GM18526 (cell line): ENCODE results near the gene CCL17.

ENCODE experiments used
- POLR2A ChIP-seq: IDR thresholded peaks from 3 replicates; pipeline ENCODE4 v1.6.1; 2011; ENCODE audit not compliant: insufficient read length; ENCODE audit errors: extremely low read depth

Gene CCL17

GRCh38 chr16:57386381-57386951 lies 18.1 kb upstream of the CCL17 start:
- TF ChIP-seq POLR2A = no peak

GRCh38 chr16:57387598-57388354 lies 16.8 kb upstream of the CCL17 start:
- no peak for TF ChIP-seq POLR2A

DNA sequence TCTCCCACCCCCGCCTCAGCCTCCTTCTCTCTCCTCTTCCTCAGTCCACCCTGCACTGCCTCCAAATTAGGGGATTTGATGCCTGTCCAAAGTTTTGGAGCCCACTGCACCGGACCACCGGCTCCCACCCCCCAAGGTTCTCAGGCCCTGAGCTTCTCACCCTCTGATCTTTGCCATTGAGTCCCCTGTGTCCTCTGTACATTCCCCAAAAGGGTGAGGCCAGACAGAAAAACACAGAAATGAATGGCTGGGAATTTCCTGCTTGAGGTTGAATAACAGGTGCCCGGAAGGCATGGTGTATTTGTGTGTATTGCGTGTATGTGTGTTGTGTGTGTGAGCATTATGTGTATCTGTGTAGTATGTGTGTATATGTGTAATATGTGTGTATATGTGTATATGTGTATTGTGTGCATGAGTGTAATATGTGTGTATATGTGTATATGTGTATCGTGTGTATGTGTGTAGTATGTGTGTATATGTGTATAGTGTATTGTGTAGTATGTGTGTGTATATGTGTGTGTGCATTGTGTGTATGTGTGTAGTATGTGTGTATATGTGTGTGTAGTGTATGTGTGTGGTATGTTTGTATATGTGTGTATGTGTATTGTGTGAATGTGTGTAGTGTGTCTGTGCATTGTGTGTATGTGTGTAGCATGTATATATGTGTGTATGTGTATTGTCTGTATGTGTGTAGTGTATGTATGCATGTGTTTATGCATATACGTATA lies 16.0 kb upstream of the CCL17 start:
- no peak for TF ChIP-seq POLR2A

- no peak for TF ChIP-seq POLR2A
Measured at GRCh38 chr16:57389087-57389468, 15.5 kb upstream of the CCL17 start.

DNA sequence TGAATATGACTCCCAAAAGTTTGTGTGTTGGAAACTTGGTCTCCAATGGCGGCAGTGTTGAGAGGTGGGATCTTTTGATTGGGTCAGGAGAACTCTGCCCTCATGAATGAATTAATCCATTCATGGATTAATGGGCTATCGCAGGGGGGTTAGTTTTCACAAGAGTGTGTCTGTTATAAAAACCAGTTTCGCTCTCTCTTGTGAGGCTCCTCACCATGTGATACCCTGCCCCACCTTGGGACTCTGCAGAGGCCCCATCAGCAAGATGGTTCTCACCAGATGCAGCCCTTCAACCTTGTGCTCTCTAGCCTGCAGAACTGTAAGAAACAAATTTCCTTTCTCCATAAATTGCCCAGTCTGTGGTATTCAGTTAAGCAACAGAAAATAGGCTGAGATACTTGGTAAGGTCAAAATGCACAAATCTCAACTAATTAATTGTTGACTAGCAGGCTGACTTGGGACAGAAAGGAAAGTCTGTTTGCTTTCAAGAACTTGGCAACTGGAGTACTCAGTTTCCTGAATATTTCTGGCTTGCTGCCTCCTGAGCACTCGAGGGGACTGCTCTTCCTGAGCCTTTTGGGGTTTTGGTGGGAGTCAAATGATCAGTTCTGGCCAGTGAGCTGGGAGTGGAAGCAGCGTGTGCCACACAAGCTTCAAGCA lies 13.8 kb upstream of the CCL17 start:
- no peak for TF ChIP-seq POLR2A

- TF ChIP-seq POLR2A = no peak
Measured at GRCh38 chr16:57391300-57391699, 13.3 kb upstream of the CCL17 start.

DNA sequence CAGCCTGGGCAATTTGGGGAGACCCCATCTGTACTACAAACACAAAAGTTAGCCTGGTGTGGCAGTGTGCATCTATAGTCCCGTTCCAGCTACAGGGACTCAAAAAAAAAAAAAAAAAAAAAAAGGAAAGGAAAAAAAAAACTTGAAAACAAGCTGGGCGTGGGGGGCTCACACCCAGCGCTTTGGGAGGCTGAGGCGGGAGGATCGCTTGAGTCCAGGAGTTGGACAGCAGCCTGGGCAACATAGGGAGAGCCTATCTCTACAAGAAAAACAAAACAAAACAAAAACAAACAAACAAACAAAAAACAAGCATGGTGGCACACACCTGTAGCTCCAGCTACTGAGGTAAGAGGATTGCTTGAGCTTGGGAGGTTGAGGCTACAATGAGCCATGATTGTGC lies 12.9 kb upstream of the CCL17 start:
- TF ChIP-seq POLR2A = no peak

GRCh38 chr16:57392694-57393093 lies 11.9 kb upstream of the CCL17 start:
- no peak for TF ChIP-seq POLR2A

DNA sequence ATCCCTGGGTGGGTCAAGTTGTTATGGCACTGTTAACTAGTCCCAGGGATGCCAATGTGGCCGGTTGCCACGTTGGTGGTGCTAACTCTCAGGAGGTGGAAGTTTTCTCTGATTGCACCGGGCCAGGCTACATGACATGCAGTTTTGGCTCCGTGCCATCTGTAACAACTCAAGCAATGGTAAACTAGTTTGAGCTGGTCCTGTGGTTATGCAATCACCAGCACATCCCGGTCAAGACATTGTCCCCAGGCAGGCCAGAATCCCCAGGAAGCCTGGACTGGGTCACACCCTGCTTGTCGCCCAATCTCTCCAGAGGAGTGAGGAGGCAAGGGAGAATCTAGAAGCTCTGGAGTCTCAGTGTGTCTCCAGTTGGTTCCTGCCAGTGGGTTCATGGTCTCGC lies 10.1 kb upstream of the CCL17 start:
- TF ChIP-seq POLR2A = no peak

GRCh38 chr16:57395026-57395425 lies 9.5 kb upstream of the CCL17 start:
- TF ChIP-seq POLR2A = no peak

- no peak for TF ChIP-seq POLR2A
Measured at GRCh38 chr16:57396786-57397185, 7.8 kb upstream of the CCL17 start.

- no peak for TF ChIP-seq POLR2A
Measured at GRCh38 chr16:57401943-57402640, 2.5 kb upstream of the CCL17 start.

- no peak for TF ChIP-seq POLR2A
Measured at GRCh38 chr16:57405097-57405496, 530 bp downstream of the CCL17 start.

DNA sequence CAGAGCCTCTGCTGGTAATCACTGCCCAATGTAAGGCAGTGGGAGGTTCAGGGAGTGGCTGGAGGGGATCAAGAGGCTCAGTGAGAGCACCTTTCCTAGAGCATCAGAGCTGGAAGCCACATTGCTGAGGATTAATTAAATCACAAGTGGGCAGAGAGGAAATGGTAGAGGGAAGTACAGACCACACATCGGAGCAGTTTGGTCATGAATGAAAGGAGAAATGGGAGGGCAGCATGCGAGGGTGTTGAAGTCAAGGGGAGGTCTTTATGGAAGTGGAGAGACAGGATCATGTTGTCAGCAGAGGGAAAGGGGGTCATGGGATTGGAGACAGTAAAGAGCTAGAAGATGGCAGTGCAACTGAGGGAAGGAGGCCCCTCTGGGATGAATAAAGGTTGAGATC lies 2.3 kb downstream of the CCL17 start:
- TF ChIP-seq POLR2A = no peak
